NCI-H460 (cell line): ENCODE measurements around the gene SLC15A3. TPM values are rescaled to one million over a fixed set of nuclear protein-coding genes. Genes with fewer than 3 reads are reported as not detected.

Source experiments
- DNase-seq: peaks from one replicate; pipeline ENCODE4 v3.0.0-alpha.2; 2016; ENCODE audit warnings: low read depth; ENCODE audit errors: extremely low read depth
- total RNA-seq: library from RNA; depleted of rRNA; stranded (reverse); fragments of >200 nt; shearing (Covaris generic); gene quantifications from 2 replicates; pipeline ENCODE4 v1.2.3, GENCODE V29; 2014

The SLC15A3 gene
- total RNA-seq, 1 experiment from 2014 or later: not detected

DNA sequence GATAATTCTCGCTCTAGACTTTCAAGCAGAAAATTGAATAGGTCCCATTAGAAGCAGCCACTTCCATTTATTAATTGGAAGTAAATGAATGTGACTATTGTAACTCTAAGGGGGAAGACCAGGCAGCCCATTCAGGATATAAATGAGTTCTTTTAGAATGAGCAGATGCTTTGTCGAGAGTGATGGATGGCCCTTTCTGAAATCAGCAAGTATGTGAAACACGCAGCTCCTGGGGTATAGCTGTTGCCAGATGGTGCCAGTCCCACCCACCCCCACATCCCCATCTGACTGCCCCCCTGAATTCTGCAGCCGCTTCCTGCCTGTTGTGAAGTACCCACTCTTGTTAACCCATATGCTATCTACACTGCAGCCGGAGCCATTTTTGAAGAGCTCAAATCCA is 3.7 kb downstream of the SLC15A3 start:
- DNase-seq: no peak

DNA sequence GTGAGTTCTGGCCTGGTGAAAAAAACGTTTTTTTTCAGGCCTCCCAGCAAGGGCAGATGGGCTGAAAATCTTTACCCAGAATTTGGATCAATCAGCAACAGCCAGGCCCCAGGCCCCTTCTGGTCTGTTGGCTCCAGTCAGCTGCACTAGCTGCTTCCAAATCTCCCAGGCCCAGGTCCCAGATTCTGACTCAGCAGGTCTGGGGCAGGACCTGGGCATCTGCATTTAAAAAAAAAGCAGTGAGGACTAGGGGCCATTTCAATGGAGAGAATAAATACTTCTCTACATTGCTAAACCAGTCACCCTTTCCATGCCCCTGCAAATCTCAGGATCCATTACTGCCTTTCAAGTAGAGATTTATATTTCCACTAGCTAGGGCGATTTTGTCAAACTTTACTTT is 4.3 kb downstream of the SLC15A3 start:
- no peak for DNase-seq

- DNase-seq: no peak
Measured at GRCh38 chr11:60946601-60947264, 5.2 kb downstream of the SLC15A3 start.

GRCh38 chr11:60945295-60945667 is 6.7 kb downstream of the SLC15A3 start:
- no peak for DNase-seq

GRCh38 chr11:60944490-60945294 is 7.3 kb downstream of the SLC15A3 start:
- DNase-seq: no peak

- DNase-seq: no peak
Measured at GRCh38 chr11:60942970-60943565, 8.9 kb downstream of the SLC15A3 start.

DNA sequence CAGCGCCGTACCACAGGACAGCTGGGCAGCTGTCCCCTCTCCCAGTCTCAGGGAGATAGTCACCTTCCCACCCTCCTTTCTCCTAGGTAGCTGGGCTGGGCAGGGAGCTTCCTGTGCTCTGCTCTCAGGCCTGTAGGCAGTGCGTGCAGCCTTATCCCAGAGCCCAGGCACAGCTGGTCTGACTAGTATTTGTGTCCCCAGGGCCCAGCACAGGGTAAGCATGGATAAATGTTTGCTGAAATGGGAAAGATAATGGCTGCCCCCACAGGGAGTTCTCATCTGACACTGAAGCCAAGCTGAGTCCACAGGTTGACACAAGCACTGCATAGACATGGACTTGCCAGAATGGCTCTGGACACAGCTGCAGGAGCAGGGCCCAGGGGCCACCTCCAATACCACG is 9.8 kb downstream of the SLC15A3 start:
- DNase-seq: no peak

DNA sequence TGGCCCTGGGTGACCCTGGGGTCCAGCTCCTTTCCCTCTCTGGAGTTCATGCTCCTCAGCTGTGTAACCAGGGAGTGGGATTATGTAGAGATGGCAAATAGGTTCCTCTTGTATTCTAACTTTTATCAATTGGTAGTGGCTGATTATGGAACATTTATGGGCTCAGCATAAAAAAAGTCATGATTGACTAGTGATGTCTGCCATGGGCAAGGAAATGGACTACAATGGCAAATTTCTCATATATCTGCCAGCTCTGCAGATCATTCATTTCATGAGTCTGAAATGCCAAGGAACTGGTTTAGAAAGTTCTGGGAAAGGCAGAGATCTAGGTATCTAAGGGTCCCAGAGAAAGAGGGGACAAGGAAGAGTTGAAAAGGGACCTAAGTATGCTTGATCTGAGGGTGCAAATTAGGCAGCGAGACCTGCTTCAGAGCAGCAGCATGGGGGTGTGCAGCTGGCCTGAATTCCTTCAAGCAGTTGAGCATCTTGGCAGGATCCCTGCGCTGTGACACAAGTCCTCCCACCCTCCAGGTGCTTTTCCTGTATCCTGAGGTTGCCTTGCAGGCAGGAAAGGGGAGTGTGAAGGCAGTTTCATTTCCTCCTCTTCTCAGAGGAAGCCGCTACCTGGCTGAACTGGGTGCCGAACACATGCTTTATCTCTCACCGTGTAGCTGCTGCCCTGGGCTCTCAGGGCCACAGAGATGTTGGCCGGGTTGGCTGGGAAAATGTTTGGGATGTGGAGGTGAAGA is 10.4 kb downstream of the SLC15A3 start:
- no peak for DNase-seq

- DNase-seq: no peak
Measured at GRCh38 chr11:60939855-60940254, 12.1 kb downstream of the SLC15A3 start.

GRCh38 chr11:60939301-60939700 is 12.7 kb downstream of the SLC15A3 start:
- no peak for DNase-seq

DNA sequence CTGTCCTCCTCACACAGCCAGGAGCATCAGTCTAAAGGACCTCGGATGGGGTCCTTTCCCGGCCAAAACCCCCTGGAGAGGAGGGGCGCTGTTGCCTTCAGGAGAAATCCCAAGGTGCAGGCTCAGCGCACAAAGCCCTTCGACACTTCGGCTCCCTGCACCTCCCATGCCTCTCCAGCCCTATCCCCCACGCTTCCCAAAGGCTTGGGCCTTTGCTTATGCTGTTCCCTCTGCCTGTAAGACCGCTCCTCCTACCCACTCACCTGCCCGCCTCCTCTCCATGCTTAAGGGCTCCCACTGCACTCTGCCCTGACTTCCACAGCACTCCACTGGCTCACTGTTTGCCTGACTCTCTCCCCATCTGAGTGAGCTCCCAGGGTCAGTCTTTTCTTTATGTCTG is 13.5 kb downstream of the SLC15A3 start:
- no peak for DNase-seq

DNA sequence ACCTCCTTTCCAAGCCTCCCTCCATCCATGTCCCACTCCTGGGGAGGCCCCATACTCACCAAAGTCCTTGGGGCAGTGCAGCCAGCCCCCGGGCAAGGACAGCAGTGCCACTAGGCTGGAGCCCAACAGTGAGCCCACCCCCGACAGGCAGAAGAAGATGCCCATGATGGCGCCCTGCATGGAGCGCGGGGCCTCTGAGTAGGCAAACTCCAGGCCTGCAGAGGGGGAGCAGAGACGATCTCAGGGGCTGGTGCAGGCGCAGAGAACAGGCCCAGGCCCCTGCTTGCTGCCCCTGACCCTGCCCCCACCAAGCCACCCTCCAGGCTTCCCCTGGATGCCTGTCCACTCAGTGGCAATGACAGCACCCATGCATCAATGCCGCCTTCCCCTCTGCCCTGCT is 14.2 kb downstream of the SLC15A3 start:
- no peak for DNase-seq

- DNase-seq: no peak
Measured at GRCh38 chr11:60937144-60937527, 14.8 kb downstream of the SLC15A3 start.

- no peak for DNase-seq
Measured at GRCh38 chr11:60936467-60937143, 15.4 kb downstream of the SLC15A3 start.

DNA sequence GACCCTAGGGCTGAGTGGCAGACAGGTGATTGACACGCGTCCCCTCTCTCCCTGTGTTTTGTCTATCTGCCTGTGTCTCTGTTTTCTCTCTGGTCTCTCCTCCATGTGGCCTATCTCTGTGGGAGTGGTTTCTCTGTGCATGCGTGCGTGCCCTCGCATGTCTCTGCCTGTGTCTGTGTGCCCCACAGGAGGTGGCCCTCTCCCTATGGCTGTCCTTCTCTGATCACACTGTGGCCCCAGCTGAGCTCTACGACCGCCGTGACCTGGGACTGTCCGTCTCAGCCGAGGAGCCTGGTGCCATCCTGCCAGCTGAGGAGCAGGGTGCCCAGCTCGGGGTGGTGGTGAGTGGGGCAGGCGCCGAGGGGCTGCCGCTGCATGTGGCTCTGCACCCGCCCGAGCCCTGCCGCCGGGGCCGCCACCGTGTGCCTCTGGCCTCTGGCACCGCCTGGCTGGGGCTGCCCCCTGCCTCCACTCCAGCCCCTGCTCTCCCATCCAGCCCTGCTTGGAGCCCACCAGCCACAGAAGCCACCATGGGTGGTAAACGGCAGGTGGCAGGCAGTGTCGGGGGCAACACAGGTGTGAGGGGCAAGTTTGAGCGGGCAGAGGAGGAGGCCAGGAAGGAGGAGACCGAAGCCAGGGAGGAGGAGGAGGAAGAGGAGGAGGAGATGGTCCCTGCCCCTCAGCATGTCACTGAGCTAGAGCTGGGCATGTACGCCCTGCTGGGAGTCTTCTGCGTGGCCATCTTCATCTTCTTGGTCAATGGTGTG is 16.1 kb downstream of the SLC15A3 start:
- DNase-seq: no peak

GRCh38 chr11:60934790-60935605 is 17.0 kb downstream of the SLC15A3 start:
- DNase-seq: no peak

- DNase-seq: no peak
Measured at GRCh38 chr11:60934124-60934789, 17.7 kb downstream of the SLC15A3 start.

DNA sequence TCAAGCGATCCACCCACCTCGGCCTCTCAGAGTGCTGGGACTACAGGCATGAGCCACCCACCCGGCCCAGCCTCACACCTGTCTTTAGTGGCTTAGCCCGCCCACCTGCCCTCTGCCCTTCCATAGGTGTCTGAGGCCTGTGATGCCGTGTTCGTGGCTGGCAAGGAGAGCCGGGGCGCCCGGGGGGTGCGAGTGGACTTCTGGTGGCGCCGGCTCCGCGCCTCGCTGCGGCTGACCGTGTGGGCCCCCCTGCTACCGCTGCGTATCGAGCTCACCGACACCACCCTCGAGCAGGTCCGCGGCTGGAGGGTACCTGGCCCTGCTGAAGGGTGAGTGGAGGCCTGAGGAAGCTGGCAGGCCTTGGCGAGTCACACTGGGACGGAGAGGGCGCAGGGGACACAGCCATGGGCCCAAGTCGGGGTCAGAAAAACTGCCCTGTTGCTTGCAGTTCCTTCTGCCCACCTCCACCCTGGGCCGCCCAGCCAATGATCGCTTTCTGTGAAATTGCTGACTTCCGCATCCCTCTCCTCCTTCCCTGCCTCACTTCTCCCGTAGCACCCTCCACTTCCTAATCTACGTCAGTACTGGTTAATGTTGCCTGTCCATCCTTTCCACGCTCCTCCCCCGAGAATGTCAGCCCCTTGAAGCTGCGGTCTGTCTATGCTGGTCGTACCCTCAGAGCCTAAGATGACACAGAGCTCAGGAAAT is 18.4 kb downstream of the SLC15A3 start:
- no peak for DNase-seq
